H9 (cell line): ENCODE measurements around the gene STMN3. TPM values are rescaled to one million over a fixed set of nuclear protein-coding genes. Genes with fewer than 3 reads are reported as not detected.

Source experiments
- DNase-seq: peaks from one replicate; pipeline ENCODE4 v3.0.0-alpha.2; 2017
- H2AFZ ChIP-seq: one replicate; pipeline ENCODE4 v1.6.1; 2013; ENCODE audit warnings: mild to moderate bottlenecking, low read length, control low read depth, moderate library complexity
- H2AK5ac ChIP-seq: 2 replicates; pipeline ENCODE4 v1.6.1; 2013; ENCODE audit warnings: low read length, control low read depth, mixed read lengths; ENCODE audit not compliant: insufficient read length
- H2BK120ac ChIP-seq: one replicate; pipeline ENCODE4 v1.6.1; 2013; ENCODE audit warnings: low read depth, mild to moderate bottlenecking, low read length, control low read depth, inconsistent platforms; ENCODE audit not compliant: poor library complexity, severe bottlenecking
- H2BK12ac ChIP-seq: 2 replicates; pipeline ENCODE4 v1.6.1; 2013; ENCODE audit warnings: low read length, control low read depth, mixed read lengths, low read depth; ENCODE audit not compliant: insufficient read length
- H2BK15ac ChIP-seq: 2 replicates; pipeline ENCODE4 v1.6.1; 2013; ENCODE audit warnings: low read depth, low read length, control low read depth
- H2BK20ac ChIP-seq: one replicate; pipeline ENCODE4 v1.6.1; 2013; ENCODE audit warnings: low read depth, mild to moderate bottlenecking, low read length, control low read depth, inconsistent platforms; ENCODE audit not compliant: poor library complexity, severe bottlenecking
- H2BK5ac ChIP-seq: 2 replicates; pipeline ENCODE4 v1.6.1; 2013; ENCODE audit warnings: low read length, control low read depth, mixed read lengths; ENCODE audit not compliant: insufficient read length
- H3K14ac ChIP-seq: 2 replicates; pipeline ENCODE4 v1.6.1; 2013; ENCODE audit warnings: low read length, control low read depth; ENCODE audit not compliant: insufficient read depth
- H3K18ac ChIP-seq: 2 replicates; pipeline ENCODE4 v1.6.1; 2013; ENCODE audit warnings: low read depth, mild to moderate bottlenecking, mixed read lengths, low read length, control low read depth; ENCODE audit not compliant: insufficient read length
- H3K23ac ChIP-seq: 2 replicates; pipeline ENCODE4 v1.6.1; 2013; ENCODE audit warnings: low read length, control low read depth, mixed read lengths, low read depth; ENCODE audit not compliant: insufficient read length
- H3K23me2 ChIP-seq: 2 replicates; pipeline ENCODE4 v1.6.1; 2013; ENCODE audit warnings: low read depth, mild to moderate bottlenecking, mixed read lengths, low read length, control low read depth; ENCODE audit not compliant: insufficient read length, poor library complexity, severe bottlenecking
- H3K27ac ChIP-seq: 2 replicates; pipeline ENCODE4 v1.5.1; 2013; ENCODE audit warnings: low read length, control low read depth, mixed read lengths, low read depth; ENCODE audit not compliant: insufficient read length
- H3K27me3 ChIP-seq: 2 replicates; pipeline ENCODE4 v1.6.1; 2013; ENCODE audit warnings: low read length, control low read depth, inconsistent platforms; ENCODE audit not compliant: insufficient read depth
- H3K4ac ChIP-seq: 2 replicates; pipeline ENCODE4 v1.6.1; 2013; ENCODE audit warnings: low read depth, mild to moderate bottlenecking, control low read depth, inconsistent platforms, low read length, moderate library complexity
- H3K4me1 ChIP-seq: 2 replicates; pipeline ENCODE4 v1.6.1; 2013; ENCODE audit warnings: low read length, control low read depth, inconsistent platforms; ENCODE audit not compliant: insufficient read depth
- H3K4me2 ChIP-seq: 2 replicates; pipeline ENCODE4 v1.6.1; 2013; ENCODE audit warnings: low read length, control low read depth, mixed read lengths; ENCODE audit not compliant: insufficient read length, insufficient read depth
- H3K56ac ChIP-seq: 2 replicates; pipeline ENCODE4 v1.6.1; 2013; ENCODE audit warnings: low read depth, mild to moderate bottlenecking, mixed read lengths, low read length, control low read depth; ENCODE audit not compliant: insufficient read length
- H3K79me1 ChIP-seq: 2 replicates; pipeline ENCODE4 v1.6.1; 2013; ENCODE audit warnings: low read depth, mild to moderate bottlenecking, moderate library complexity, low read length, control low read depth, inconsistent platforms; ENCODE audit not compliant: insufficient read depth, poor library complexity, severe bottlenecking
- H3K79me2 ChIP-seq: 2 replicates; pipeline ENCODE4 v1.6.1; 2013; ENCODE audit warnings: low read length, control low read depth, inconsistent platforms; ENCODE audit not compliant: insufficient read depth
- H3K9ac ChIP-seq: 2 replicates; pipeline ENCODE4 v1.6.1; 2013; ENCODE audit warnings: low read length, control low read depth, mixed read lengths; ENCODE audit not compliant: insufficient read length; ENCODE audit errors: extremely low read depth
- H3K9me3 ChIP-seq: one replicate; pipeline ENCODE4 v1.6.1; 2013; ENCODE audit warnings: low read depth, low read length, inconsistent platforms; ENCODE audit not compliant: control insufficient read depth
- H3T11ph ChIP-seq: one replicate; pipeline ENCODE4 v1.6.1; 2013; ENCODE audit warnings: mild to moderate bottlenecking, low read length, control low read depth, inconsistent platforms
- H4K20me1 ChIP-seq: one replicate; pipeline ENCODE4 v1.6.1; 2013; ENCODE audit not compliant: control insufficient read depth, insufficient read length, insufficient read depth
- H4K5ac ChIP-seq: 2 replicates; pipeline ENCODE4 v1.6.1; 2013; ENCODE audit warnings: low read depth, mild to moderate bottlenecking, mixed read lengths, low read length, control low read depth; ENCODE audit not compliant: insufficient read length
- H4K8ac ChIP-seq: replicated peaks from 2 replicates; pipeline ENCODE4 v1.6.1; 2013; ENCODE audit warnings: low read length, control low read depth, mixed read lengths, low read depth; ENCODE audit not compliant: insufficient read length
- H4K91ac ChIP-seq: 2 replicates; pipeline ENCODE4 v1.6.1; 2013; ENCODE audit warnings: low read depth, mild to moderate bottlenecking, moderate library complexity, mixed read lengths, low read length, control low read depth; ENCODE audit not compliant: insufficient read length
- H3K27ac Mint-ChIP-seq, 3 experiments: 2 replicates in 2 of 3; 3 replicates in 1 of 3; pipeline ENCODE4 v1.8.0; 2020 to 2021; ENCODE audit warnings: mixed read lengths in 3 of 3, mild to moderate bottlenecking in 1 of 3, moderate library complexity in 1 of 3
- H3K27me3 Mint-ChIP-seq: 2 replicates; pipeline ENCODE4 v1.8.0; 2021; ENCODE audit warnings: low read depth, mild to moderate bottlenecking, moderate library complexity, mixed read lengths
- H3K36me3 Mint-ChIP-seq, 3 experiments: 2 replicates in 2 of 3; 3 replicates in 1 of 3; pipeline ENCODE4 v1.8.0; 2020 to 2021; ENCODE audit warnings: low read depth in 3 of 3, mixed read lengths in 3 of 3; ENCODE audit not compliant: insufficient read depth in 1 of 3
- H3K4me1 Mint-ChIP-seq, 2 experiments: 2 replicates each; pipeline ENCODE4 v1.8.0; 2020; ENCODE audit warnings: mixed read lengths in 2 of 2
- H3K4me3 Mint-ChIP-seq, 2 experiments: 2 replicates in 1 of 2; 3 replicates in 1 of 2; pipeline ENCODE4 v1.8.0; 2020 to 2021; ENCODE audit warnings: mild to moderate bottlenecking in 2 of 2, mixed read lengths in 2 of 2, moderate library complexity in 1 of 2
- H3K9me3 Mint-ChIP-seq, 2 experiments: 2 replicates in 1 of 2; 3 replicates in 1 of 2; pipeline ENCODE4 v1.8.0; 2020; ENCODE audit warnings: mild to moderate bottlenecking in 2 of 2, mixed read lengths in 2 of 2, moderate library complexity in 1 of 2
- WGBS: extraction: QIAGEN DNeasy Blood & Tissue Kit; methylation state at CpG from one replicate; pipeline ENCODE4 v1.1.7; 2013; ENCODE audit warnings: missing lambda C conversion rate, low lambda C conversion rate, mixed read lengths; ENCODE audit not compliant: insufficient read length; ENCODE audit errors: extremely low coverage; 5-methylcytosine and 5-hydroxymethylcytosine counted together
- total RNA-seq: library from RNA; stranded (reverse); gene quantifications from 2 replicates; pipeline ENCODE4 v1.2.1, GENCODE V29; 2021
- TF ChIP-seq, protein P1 (sequence below): fragments of 200-600 bp; sonication (generic); conservative IDR thresholded peaks from 3 replicates; pipeline ENCODE4 v1.8.0; 2021; ENCODE audit warnings: antibody characterized with exemption, mild to moderate bottlenecking

The STMN3 gene
- total RNA-seq, 1 experiment from 2014 or later = 54.0 TPM

DNA sequence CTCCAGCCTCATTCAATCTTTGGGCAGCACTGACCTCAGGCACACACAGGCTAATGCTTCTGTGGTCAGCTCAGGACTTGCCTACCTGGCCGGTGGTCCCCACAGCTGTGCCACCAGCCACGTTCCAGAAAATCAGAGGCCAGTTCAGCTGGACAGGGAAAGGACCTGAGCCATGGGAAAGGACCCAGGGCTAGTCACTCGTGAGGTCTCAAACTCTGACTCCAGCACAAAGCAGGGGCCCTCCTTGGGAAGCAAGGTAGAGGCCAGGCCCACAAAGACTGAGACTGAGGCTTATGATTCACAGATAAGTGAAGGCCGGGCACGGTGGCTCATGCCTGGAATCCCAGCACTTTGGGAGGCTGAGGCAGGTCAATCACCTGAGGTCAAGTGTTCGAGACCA lies 56.8 kb downstream of the STMN3 start:
- Histone ChIP-seq H2AFZ (no peak overlapping the region), H2BK5ac (no peak overlapping the region), H3K79me1 (no peaks in the 10 kb centered on the region), H3K79me2 (no peaks in the 10 kb centered on the region), H3K9ac (no peak overlapping the region), H3K4ac (no peak overlapping the region), H3T11ph (no peak overlapping the region), H4K20me1 (no peaks in the 10 kb centered on the region), H2BK120ac (no peak overlapping the region), H3K23ac (no peak overlapping the region), H3K23me2 (no peaks in the 10 kb centered on the region), H3K9me3 (no peaks in the 10 kb centered on the region), H3K4me2 (no peak overlapping the region), H3K4me1 (no peaks in the 10 kb centered on the region), H2BK12ac (no peak overlapping the region), H4K8ac (no peak overlapping the region), H3K27ac (no peak overlapping the region), H3K27me3 (no peaks in the 10 kb centered on the region), H3K56ac (no peak overlapping the region), H4K5ac (no peak overlapping the region), H3K14ac (no peak overlapping the region), H3K18ac (no peak overlapping the region), H2BK15ac (no peak overlapping the region), H4K91ac (no peak overlapping the region), H2AK5ac (no peak overlapping the region), H2BK20ac (no peak overlapping the region)
- Mint-ChIP-seq H3K9me3 (no peaks in the 10 kb centered on the region), H3K4me1 (no peaks in the 10 kb centered on the region), H3K27ac (no peak overlapping the region), H3K27me3 (no peaks in the 10 kb centered on the region), H3K36me3 (peaks cover 6 to 38% (median 36%) of the 10 kb centered on the region in 3 experiments; a peak in 5 of 7 replicates), H3K4me3 (no peak overlapping the region)
- WGBS = no CpG with 5 or more reads among the region's 6 CpGs
- DNase-seq = no peak
- TF ChIP-seq, protein P1, sequence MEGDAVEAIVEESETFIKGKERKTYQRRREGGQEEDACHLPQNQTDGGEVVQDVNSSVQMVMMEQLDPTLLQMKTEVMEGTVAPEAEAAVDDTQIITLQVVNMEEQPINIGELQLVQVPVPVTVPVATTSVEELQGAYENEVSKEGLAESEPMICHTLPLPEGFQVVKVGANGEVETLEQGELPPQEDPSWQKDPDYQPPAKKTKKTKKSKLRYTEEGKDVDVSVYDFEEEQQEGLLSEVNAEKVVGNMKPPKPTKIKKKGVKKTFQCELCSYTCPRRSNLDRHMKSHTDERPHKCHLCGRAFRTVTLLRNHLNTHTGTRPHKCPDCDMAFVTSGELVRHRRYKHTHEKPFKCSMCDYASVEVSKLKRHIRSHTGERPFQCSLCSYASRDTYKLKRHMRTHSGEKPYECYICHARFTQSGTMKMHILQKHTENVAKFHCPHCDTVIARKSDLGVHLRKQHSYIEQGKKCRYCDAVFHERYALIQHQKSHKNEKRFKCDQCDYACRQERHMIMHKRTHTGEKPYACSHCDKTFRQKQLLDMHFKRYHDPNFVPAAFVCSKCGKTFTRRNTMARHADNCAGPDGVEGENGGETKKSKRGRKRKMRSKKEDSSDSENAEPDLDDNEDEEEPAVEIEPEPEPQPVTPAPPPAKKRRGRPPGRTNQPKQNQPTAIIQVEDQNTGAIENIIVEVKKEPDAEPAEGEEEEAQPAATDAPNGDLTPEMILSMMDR = no peak
